ENCODE results near the gene JUND. TPM values are rescaled to one million over a fixed set of nuclear protein-coding genes. Genes with fewer than 3 reads are reported as not detected.

The JUND gene
- total and polyA plus RNA-seq, 2 of the 8 experiments (the other 6 are each of a cell fraction or from before 2014, with no cell fraction given) = 54.0 to 77.5 TPM

- H3K27ac ChIP-seq (ENCODE audit: low read depth, low read length) = no peak overlapping the region
- H2AK5ac ChIP-seq (ENCODE audit: low read depth, low read length) = no peak overlapping the region
- H3K18ac ChIP-seq (ENCODE audit: extremely low read depth, low read length) = no peak overlapping the region
- no peak overlapping the region for H4K8ac ChIP-seq (ENCODE audit: extremely low read depth, insufficient read depth, low read length)
- no peak overlapping the region for H3K4ac ChIP-seq (replicated peaks; ENCODE audit: insufficient read length, low read depth, low read length)
- H4K91ac ChIP-seq (replicated peaks; ENCODE audit: insufficient read length, low read length) = no peak overlapping the region
- no peak overlapping the region for H2BK20ac ChIP-seq (ENCODE audit: low read length)
- no peaks in the 10 kb centered on the region for H3K27me3 ChIP-seq (replicated peaks in 1 of 4; ENCODE audit: control insufficient read depth in 3 of 4, extremely low read depth in 1 of 4, insufficient read depth in 3 of 4, low read length in 3 of 4)
- peak overlapping the region; percentile 70 to 82 (median 78) for H3K4me3 ChIP-seq (ENCODE audit: extremely low read depth in 1 of 4, insufficient read depth in 2 of 4, low read depth in 3 of 4, low read length in 4 of 4)
- H3K4me1 ChIP-seq (replicated peaks in 1 of 4; ENCODE audit: control insufficient read depth in 3 of 4, insufficient read depth in 4 of 4, low read length in 3 of 4) = peaks cover 6 to 9% (median 7%) of the 10 kb centered on the region in 4 experiments
- CTCF ChIA-PET (ENCODE audit: partially characterized antibody) = interaction anchor here (0.7 to 13.7 kb wide), 21 partner anchors 10 to 325 kb away, joined by 3 to 242 read pairs (median 3); partner anchors contain the start of genes IQCN, JUND and SSBP4
- H3K79me2 ChIP-seq (ENCODE audit: control insufficient read depth in 1 of 2, insufficient read depth in 2 of 2, low read length in 2 of 2) = peaks cover 20 to 45% of the 10 kb centered on the region in 2 experiments
- H3K23ac ChIP-seq (ENCODE audit: insufficient read length) = no peak overlapping the region
- H2BK5ac ChIP-seq (ENCODE audit: low read depth, low read length) = no peak overlapping the region
- H3K23me2 ChIP-seq (ENCODE audit: low read depth, low read length) = no peaks in the 10 kb centered on the region
- no peak overlapping the region for H2BK12ac ChIP-seq (ENCODE audit: low read depth, low read length)
- peak overlapping the region; percentile 69 to 74 for H3K4me2 ChIP-seq (ENCODE audit: insufficient read depth in 1 of 2, low read depth in 2 of 2, low read length in 2 of 2)
- H3K9ac ChIP-seq (replicated peaks in 1 of 4; ENCODE audit: extremely low read depth in 1 of 4, low read depth in 3 of 4, low read length in 3 of 4) = peak overlapping the region in 3 of 4 experiments; percentile 41 to 91 (median 89); a peak in 3 of 7 replicates
- peaks cover 17% of the 10 kb centered on the region for H3K79me1 ChIP-seq (ENCODE audit: low read depth, low read length)
- POLR2A ChIA-PET (ENCODE audit: partially characterized antibody) = interaction anchor here (0.6 to 13.8 kb wide), 22 partner anchors 9 to 223 kb away, joined by 3 to 200 read pairs (median 4); partner anchors contain the start of genes GDF15, IQCN and JUND
- H3K9me3 ChIP-seq (ENCODE audit: insufficient read depth in 2 of 2, low read depth in 1 of 2, low read length in 1 of 2) = no peaks in the 10 kb centered on the region
- 84% methylated on average over 9 of the region's 9 CpGs; no CpG with 5 or more reads in 1 of the 2 experiments for WGBS, 2 experiments (ENCODE audit: extremely low coverage in 1 of 2, insufficient coverage in 1 of 2, insufficient read length in 1 of 2, insufficient replicate concordance in 2 of 2, low coverage in 1 of 2, low lambda C conversion rate in 2 of 2, missing lambda C conversion rate in 1 of 2)
- no peak overlapping the region for H2BK120ac ChIP-seq (replicated peaks; ENCODE audit: low read depth, low read length)
- no peak overlapping the region for H3K56ac ChIP-seq (replicated peaks; ENCODE audit: insufficient read length, low read depth, low read length)
- no peak overlapping the region for H3K14ac ChIP-seq (ENCODE audit: insufficient read length)
- H4K5ac ChIP-seq (ENCODE audit: insufficient read length, low read depth, low read length) = no peak overlapping the region
- H2BK15ac ChIP-seq (ENCODE audit: low read length) = no peak overlapping the region
- DNase-seq (ENCODE audit: low read depth in 1 of 2, low spot score in 2 of 2) (no peak), FAIRE-seq (no peak)
- peaks cover 6 to 15% of the 10 kb centered on the region in 2 experiments for H4K20me1 ChIP-seq (replicated peaks in 1 of 2; ENCODE audit: control insufficient read depth in 1 of 2, insufficient read depth in 2 of 2, low read length in 2 of 2)
- H2AFZ ChIP-seq (ENCODE audit: low read length) = no peak overlapping the region
- peaks cover 0 to 7% (median 0%) of the 10 kb centered on the region in 4 experiments; a peak in 2 of 8 replicates for H3K36me3 ChIP-seq (ENCODE audit: control insufficient read depth in 2 of 4, insufficient read depth in 4 of 4, low read length in 3 of 4)
- TF ChIP-seq POLR2AphosphoS5 (IDR thresholded peaks at IDR 0.05; ENCODE audit: low read depth, low read length) (no peak), KDM5A (IDR thresholded peaks at IDR 0.05; ENCODE audit: low read length) (no peak), TAF7 (optimal IDR thresholded peaks at IDR 0.05; ENCODE audit: borderline replicate concordance, low read depth, low read length) (no peak), RFX5 (IDR thresholded peaks at IDR 0.05; ENCODE audit: borderline replicate concordance, low read depth, low read length) (no peak), ASH2L (IDR thresholded peaks at IDR 0.05; ENCODE audit: low read length) (no peak)
These were observed 40.3 kb upstream of the JUND start for GRCh38 chr19:18321734-18322102.

Data from H1 (cell line).